ENCODE data around the gene ATP5F1E. TPM values are rescaled to one million over a fixed set of nuclear protein-coding genes. Genes with fewer than 3 reads are reported as not detected.

The ATP5F1E gene
- total RNA-seq, 1 donor from 2014 or later = 73.8 TPM

GRCh38 chr20:59064214-59064722 is 32.1 kb upstream of the ATP5F1E start:
- ATAC-seq = no peak
- H3K27ac ChIP-seq = no peak overlapping the region
- intact Hi-C loops (cut with DNase I) = no loop called here
- H3K4me1 ChIP-seq = peaks cover 13% of the 10 kb centered on the region
- TF ChIP-seq CTCF (IDR thresholded peaks at IDR 0.05) = no peak
- DNase-seq = no peak
- H3K4me3 ChIP-seq = no peak overlapping the region
- no peaks in the 10 kb centered on the region for H3K9me3 ChIP-seq
- H3K36me3 ChIP-seq = no peaks in the 10 kb centered on the region
- no peaks in the 10 kb centered on the region for H3K27me3 ChIP-seq (ENCODE audit: low read depth)

DNA sequence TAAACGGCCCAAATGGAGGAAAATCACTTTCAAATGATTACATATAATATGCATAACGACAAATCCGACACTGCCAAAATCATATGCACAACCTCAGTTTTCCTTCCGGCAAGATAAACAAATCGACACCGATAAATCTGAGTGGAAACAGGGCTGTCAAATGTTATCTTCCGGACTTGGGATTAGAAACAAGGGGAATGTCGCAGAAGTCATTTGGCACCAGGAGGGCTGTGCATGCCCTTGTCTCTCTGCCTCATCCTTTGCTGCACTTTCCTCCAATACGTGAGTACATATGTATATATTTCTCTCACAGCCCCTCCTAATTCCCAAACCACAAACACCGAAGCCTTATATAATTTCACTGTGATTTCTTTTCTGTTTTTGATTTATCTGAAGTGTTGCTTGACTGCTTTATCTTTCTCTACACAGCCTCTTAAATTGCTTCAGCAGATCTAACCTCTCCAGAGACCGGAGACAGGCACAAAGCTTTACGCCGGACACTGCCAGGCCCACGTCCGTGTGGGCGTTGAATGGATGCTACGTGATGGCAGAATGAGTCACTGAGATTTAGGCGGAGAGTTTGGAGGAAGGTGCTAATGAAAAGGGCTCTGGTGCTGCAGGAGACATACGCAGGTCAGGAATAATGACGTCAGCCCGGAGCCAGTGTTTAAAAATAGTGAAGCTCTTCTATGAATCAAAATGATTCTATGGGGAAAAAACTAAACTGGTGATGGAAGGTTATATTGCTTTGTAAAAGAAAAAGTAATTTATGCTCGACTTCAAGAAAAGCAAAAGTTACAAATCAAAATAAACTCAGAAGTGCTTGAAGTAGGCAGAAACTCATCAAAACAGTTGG is 31.5 kb upstream of the ATP5F1E start:
- intact Hi-C loops (cut with DNase I) = no loop called here
- Histone ChIP-seq H3K27me3 (ENCODE audit: low read depth) (no peaks in the 10 kb centered on the region), H3K36me3 (no peaks in the 10 kb centered on the region), H3K9me3 (no peaks in the 10 kb centered on the region), H3K4me1 (peaks cover 11% of the 10 kb centered on the region), H3K27ac (no peak overlapping the region), H3K4me3 (no peak overlapping the region)
- TF ChIP-seq CTCF (IDR thresholded peaks at IDR 0.05) = no peak
- ATAC-seq = peak in 1 of 2 donors; percentile 47
- DNase-seq = no peak

- ATAC-seq = no peak
- no peak for TF ChIP-seq CTCF (IDR thresholded peaks at IDR 0.05)
- Histone ChIP-seq H3K4me1 (peaks cover 11% of the 10 kb centered on the region), H3K27me3 (ENCODE audit: low read depth) (no peaks in the 10 kb centered on the region), H3K36me3 (no peaks in the 10 kb centered on the region), H3K27ac (no peak overlapping the region), H3K4me3 (no peak overlapping the region), H3K9me3 (no peaks in the 10 kb centered on the region)
- intact Hi-C loops (cut with DNase I) = no loop called here
- no peak for DNase-seq
These were observed 29.9 kb upstream of the ATP5F1E start for GRCh38 chr20:59062081-59062480.

DNA sequence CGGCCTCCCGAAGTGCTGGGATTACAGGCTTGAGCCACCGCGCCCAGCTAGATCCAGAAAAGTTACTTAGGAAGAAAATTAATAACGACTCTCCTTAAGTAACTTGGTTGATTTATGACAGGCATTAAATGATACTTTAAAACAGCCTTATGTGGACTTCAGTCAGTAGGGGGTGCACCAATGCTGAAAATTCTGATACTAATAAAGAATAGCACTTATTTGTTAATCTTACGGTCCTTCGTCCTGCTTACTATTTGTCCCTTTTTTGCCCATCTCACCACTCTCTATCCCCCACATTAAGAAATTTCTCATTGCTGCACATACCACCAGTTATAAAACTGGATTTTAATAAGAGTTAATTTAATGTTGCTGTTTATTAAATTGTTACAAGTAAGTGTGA is 23.2 kb upstream of the ATP5F1E start:
- Histone ChIP-seq H3K36me3 (no peaks in the 10 kb centered on the region), H3K9me3 (no peaks in the 10 kb centered on the region), H3K27ac (no peak overlapping the region), H3K4me1 (no peaks in the 10 kb centered on the region), H3K27me3 (ENCODE audit: low read depth) (no peaks in the 10 kb centered on the region), H3K4me3 (no peak overlapping the region)
- ATAC-seq (no peak), DNase-seq (no peak)
- TF ChIP-seq CTCF (IDR thresholded peaks at IDR 0.05) = peak; percentile 34
- intact Hi-C loops (cut with DNase I) = no loop called here

DNA sequence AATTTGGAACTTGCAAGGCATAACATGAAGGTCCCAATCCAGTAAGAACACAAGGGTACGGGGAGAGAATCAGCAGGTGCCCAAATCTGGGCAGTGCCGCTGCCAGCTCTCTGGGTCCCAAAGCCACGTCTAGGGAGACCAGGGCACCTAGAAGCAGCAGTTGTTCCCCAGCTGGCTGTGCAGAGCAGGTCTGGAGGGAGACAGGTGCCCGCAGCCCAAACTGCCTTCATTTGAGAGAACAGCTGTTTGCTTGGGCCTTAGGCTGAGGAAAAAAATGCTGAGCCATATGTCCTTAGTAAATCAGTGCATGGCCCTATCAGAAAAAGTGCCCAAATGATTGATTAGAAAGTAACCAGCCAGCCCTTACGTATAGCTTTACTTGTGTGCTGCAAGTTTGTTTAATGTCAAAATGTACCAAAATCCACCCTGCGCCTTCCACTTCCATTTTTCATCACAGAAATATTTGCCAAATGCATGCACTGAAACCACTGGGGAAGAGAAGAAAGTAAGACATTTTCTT is 19.6 kb upstream of the ATP5F1E start:
- Histone ChIP-seq H3K27ac (no peak overlapping the region), H3K36me3 (no peaks in the 10 kb centered on the region), H3K4me1 (peaks cover 13% of the 10 kb centered on the region), H3K27me3 (ENCODE audit: low read depth) (no peaks in the 10 kb centered on the region), H3K4me3 (no peak overlapping the region), H3K9me3 (no peaks in the 10 kb centered on the region)
- DNase-seq = no peak
- intact Hi-C loops (cut with DNase I) = no loop called here
- TF ChIP-seq CTCF (IDR thresholded peaks at IDR 0.05) = no peak
- ATAC-seq = no peak

Data from lower lobe of right lung (tissue), 2 donors.